Bronchial epithelial cell (primary cell): ENCODE measurements around the gene ZNF219. TPM values are rescaled to one million over a fixed set of nuclear protein-coding genes. Genes with fewer than 3 reads are reported as not detected.
"Not testable (repeated sequence)": the region's sequence is repeated elsewhere in the genome, so short reads cannot be mapped to it uniquely, and the experiment has no call there.

ENCODE experiments used
- DNase-seq: peaks from one replicate; pipeline ENCODE4 v3.0.0-alpha.2; 2010; ENCODE audit warnings: low read depth
- FAIRE-seq: peaks from 2 replicates; lab custom pipeline; 2011; peaks lifted over from hg19 to GRCh38; lab: Jason Lieb, UNC
- H3K27me3 ChIP-seq: 2 replicates; pipeline ENCODE4 v1.5.1; 2011; ENCODE audit warnings: low read length; ENCODE audit not compliant: control insufficient read depth, insufficient read depth
- H3K36me3 ChIP-seq: 2 replicates; pipeline ENCODE4 v1.5.1; 2011; ENCODE audit warnings: low read length; ENCODE audit not compliant: control insufficient read depth, insufficient read depth
- H3K4me3 ChIP-seq: 2 replicates; pipeline ENCODE4 v1.5.1; 2011; ENCODE audit warnings: mild to moderate bottlenecking, low read depth, low read length, control low read depth
- CTCF ChIP-seq: IDR thresholded peaks from 2 replicates; pipeline ENCODE4 v1.5.1; 2011; ENCODE audit warnings: mild to moderate bottlenecking, moderate library complexity, low read length, control low read depth, inconsistent platforms; ENCODE audit not compliant: insufficient read depth, severe bottlenecking
- total RNA-seq: library from RNA; depleted of rRNA; stranded (reverse); fragments of >200 nt; gene quantifications from 2 replicates; pipeline ENCODE4 v1.2.1, GENCODE V29; 2014

ZNF219 gene
- total RNA-seq, 1 donor from 2014 or later, result 8.2 TPM

DNA sequence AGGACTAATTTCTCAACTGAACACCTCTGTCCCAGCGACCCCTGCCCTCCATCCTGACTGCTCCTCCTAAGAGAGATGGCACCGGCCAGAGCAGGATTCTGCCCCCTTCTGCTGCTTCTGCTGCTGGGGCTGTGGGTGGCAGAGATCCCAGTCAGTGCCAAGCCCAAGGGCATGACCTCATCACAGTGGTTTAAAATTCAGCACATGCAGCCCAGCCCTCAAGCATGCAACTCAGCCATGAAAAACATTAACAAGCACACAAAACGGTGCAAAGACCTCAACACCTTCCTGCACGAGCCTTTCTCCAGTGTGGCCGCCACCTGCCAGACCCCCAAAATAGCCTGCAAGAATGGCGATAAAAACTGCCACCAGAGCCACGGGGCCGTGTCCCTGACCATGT is 55.5 kb downstream of the ZNF219 start:
- DNase-seq, result peak; percentile 27
- TF ChIP-seq CTCF, result no peak
- FAIRE-seq, result no peak

GRCh38 chr14:21041676-21042433 is 56.6 kb downstream of the ZNF219 start, which contains the start of gene RNASE7:
RNASE7 (plus strand) TSS chr14:21042362; CDS start chr14:21042993, 631 bp downstream.
- no peak for TF ChIP-seq CTCF
- peak; percentile 89 for FAIRE-seq
- Histone ChIP-seq H3K4me3 (peak within 1 kb of the TSS; percentile 20), H3K27me3 (no peaks in the 10 kb centered on the region), H3K36me3 (no peaks in the 10 kb centered on the region)
- DNase-seq, result peak; percentile 99

More for the DNA sequence above, 55.5 kb downstream of the ZNF219 start:
- no peaks in the 10 kb centered on the region for H3K27me3 ChIP-seq
- H3K36me3 ChIP-seq, result no peaks in the 10 kb centered on the region
- no peak overlapping the region for H3K4me3 ChIP-seq

GRCh38 chr14:21040941-21041340 is 57.5 kb downstream of the ZNF219 start:
- not testable (repeated sequence) for H3K36me3 ChIP-seq, DNase-seq, FAIRE-seq, H3K4me3 ChIP-seq, H3K27me3 ChIP-seq

DNA sequence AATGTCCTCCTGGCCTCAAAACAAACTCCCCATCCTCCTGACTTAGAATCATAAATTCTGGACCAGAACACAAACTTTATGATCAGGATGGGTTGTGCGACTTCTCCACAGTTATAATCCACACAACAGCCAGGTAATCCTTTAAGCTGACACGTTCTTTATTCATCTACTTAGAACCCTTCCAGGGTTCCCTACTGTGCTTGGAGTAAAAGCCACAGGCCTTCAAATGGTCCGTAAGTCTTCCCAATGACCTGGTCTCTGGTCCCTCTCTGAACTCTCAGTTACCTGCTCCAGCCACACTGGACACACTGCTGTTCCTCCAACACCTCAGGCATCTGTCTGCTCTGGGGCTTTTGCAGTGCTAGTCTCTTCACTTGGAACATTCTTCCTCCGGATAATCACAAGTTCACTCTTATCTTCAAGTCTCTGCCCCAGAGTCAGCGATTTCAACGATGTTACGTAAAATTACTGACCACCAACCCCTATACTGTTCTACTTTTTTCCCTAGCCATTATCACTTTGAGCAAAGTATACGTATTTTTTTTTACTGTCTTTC is 58.0 kb downstream of the ZNF219 start:
- FAIRE-seq (no peak), DNase-seq (no peak)
- TF ChIP-seq CTCF, result no peak
- H3K4me3 ChIP-seq, result no peak overlapping the region
- no peaks in the 10 kb centered on the region for H3K27me3 ChIP-seq
- no peaks in the 10 kb centered on the region for H3K36me3 ChIP-seq

Other genes starting within 250 kb of the ZNF219 start
- gene RNASE3, start 207.3 kb downstream of the ZNF219 start, total RNA-seq, result not detected in 2 replicates
- gene RNASE2, start 143.2 kb downstream of the ZNF219 start, total RNA-seq, result not detected in 2 replicates
- 30.0 and 56.1 TPM in 2 replicates for gene METTL17, start 108.7 kb downstream of the ZNF219 start, total RNA-seq
- under 0.01 and 0.26 TPM in 2 replicates for gene SLC39A2, start 99.4 kb downstream of the ZNF219 start, total RNA-seq
- 9.2 and 23.3 TPM in 2 replicates for gene NDRG2, start 73.6 kb downstream of the ZNF219 start, total RNA-seq
- gene TPPP2, start 68.4 kb downstream of the ZNF219 start, total RNA-seq, result not detected in 2 replicates
- not detected in 2 replicates for gene RNASE13, start 63.8 kb downstream of the ZNF219 start, total RNA-seq
- gene RNASE7, start 56.3 kb downstream of the ZNF219 start, total RNA-seq, result 8.2 and 12.1 TPM in 2 replicates
- not detected in 2 replicates for gene RNASE8, start 40.8 kb downstream of the ZNF219 start, total RNA-seq
- gene ARHGEF40, start 28.4 kb downstream of the ZNF219 start, total RNA-seq, result 3.3 and 6.8 TPM in 2 replicates
- gene TMEM253, start 2.4 kb upstream of the ZNF219 start, total RNA-seq, result under 0.01 and 0.51 TPM in 2 replicates
- not detected in 2 replicates for gene OR5AU1, start 57.4 kb upstream of the ZNF219 start, total RNA-seq
- 870 and 967 TPM in 2 replicates for gene HNRNPC, start 170.8 kb upstream of the ZNF219 start, total RNA-seq
- not detected in 2 replicates for gene RPGRIP1, start 181.4 kb upstream of the ZNF219 start, total RNA-seq